Esophagus muscularis mucosa (tissue), 3 donors: Measurements from ENCODE around the gene STAT6.

Source experiments
- POLR2A ChIP-seq: fragments of 450-650 bp; IDR thresholded peaks from one replicate; pipeline ENCODE4 v1.6.1; 2017; ENCODE audit warnings: antibody characterized with exemption, moderate library complexity, mild to moderate bottlenecking, low read depth
- TF ChIP-seq, protein P1 (sequence below), 3 experiments: fragments of 200-600 bp in 2 of 3; fragments of 450-650 bp in 1 of 3; sonication (generic) in 2 of 3; IDR thresholded peaks; one replicate each; pipeline ENCODE4 v1.5.1; 2017 to 2019; ENCODE audit warnings: antibody characterized with exemption in 3 of 3, mild to moderate bottlenecking in 2 of 3, moderate library complexity in 1 of 3

DNA sequence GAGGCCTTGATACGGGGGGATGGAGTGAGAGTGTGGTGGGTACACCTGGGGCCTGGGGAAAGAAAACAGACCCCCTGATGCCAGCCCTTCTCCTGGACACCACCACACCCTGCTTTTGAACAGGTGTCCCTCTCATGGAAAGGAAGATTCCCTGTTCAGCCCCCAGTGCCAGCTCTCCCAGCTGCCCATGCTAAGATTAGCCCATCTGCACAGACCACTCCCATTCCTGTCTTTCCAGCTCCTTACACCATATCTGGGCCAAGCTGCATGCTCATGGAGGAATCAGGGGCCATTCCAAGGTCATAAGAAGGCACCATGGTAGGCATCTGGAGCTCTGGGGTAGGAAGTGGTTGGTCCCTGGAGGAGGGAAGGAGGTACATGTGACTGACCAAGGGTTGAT, 12.6 kb downstream of the STAT6 start:
- TF ChIP-seq, protein P1, sequence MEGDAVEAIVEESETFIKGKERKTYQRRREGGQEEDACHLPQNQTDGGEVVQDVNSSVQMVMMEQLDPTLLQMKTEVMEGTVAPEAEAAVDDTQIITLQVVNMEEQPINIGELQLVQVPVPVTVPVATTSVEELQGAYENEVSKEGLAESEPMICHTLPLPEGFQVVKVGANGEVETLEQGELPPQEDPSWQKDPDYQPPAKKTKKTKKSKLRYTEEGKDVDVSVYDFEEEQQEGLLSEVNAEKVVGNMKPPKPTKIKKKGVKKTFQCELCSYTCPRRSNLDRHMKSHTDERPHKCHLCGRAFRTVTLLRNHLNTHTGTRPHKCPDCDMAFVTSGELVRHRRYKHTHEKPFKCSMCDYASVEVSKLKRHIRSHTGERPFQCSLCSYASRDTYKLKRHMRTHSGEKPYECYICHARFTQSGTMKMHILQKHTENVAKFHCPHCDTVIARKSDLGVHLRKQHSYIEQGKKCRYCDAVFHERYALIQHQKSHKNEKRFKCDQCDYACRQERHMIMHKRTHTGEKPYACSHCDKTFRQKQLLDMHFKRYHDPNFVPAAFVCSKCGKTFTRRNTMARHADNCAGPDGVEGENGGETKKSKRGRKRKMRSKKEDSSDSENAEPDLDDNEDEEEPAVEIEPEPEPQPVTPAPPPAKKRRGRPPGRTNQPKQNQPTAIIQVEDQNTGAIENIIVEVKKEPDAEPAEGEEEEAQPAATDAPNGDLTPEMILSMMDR (IDR thresholded peaks at IDR 0.05), result no peak
- TF ChIP-seq POLR2A, result no peak
